ENCODE measurements around the gene USH2A.

DNA sequence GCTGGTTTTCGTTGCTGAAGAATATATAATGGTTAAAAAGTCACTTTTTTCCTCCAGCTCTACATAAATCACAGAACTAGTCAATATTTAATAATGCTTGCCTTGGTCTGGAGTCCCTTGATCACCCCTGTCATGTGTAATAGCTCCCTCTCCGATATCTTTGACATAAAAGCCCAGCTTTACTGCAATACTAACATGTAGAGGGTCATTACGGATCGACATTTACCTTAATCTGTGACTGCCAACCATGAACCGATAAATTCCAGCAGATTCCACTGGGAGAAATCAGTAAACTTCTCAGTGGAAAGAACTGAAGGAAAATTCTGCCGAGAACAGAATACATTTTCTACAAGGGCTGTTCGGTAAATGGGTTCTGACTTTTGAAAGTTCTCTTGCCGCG lies 459.6 kb downstream of the USH2A start:
- TF ChIP-seq EZH2 (IDR thresholded peaks at IDR 0.05; ENCODE audit: insufficient read depth, poor library complexity, severe bottlenecking), result no peak
- no peak for TF ChIP-seq EZH2phosphoT487 (IDR thresholded peaks at IDR 0.05; ENCODE audit: insufficient read depth, low read depth)

All from GM23248 (cell line).